Dermis blood vessel endothelial cell (primary cell): ENCODE results near the gene GRM2. TPM values are rescaled to one million over a fixed set of nuclear protein-coding genes. Genes with fewer than 3 reads are reported as not detected.
A peak's percentile ranks its signal among the peaks of the same experiment; 100 is the strongest.

Experiments used
- DNase-seq: peaks from one replicate; pipeline ENCODE4 v3.0.0; 2010
- total RNA-seq: library from RNA; depleted of rRNA; stranded (reverse); fragments of >200 nt; gene quantifications from 2 replicates; pipeline ENCODE4 v1.2.3, GENCODE V29; 2014

The GRM2 gene
- total RNA-seq, result under 0.01 TPM in 1 of 2 replicates, not detected in the other

DNA sequence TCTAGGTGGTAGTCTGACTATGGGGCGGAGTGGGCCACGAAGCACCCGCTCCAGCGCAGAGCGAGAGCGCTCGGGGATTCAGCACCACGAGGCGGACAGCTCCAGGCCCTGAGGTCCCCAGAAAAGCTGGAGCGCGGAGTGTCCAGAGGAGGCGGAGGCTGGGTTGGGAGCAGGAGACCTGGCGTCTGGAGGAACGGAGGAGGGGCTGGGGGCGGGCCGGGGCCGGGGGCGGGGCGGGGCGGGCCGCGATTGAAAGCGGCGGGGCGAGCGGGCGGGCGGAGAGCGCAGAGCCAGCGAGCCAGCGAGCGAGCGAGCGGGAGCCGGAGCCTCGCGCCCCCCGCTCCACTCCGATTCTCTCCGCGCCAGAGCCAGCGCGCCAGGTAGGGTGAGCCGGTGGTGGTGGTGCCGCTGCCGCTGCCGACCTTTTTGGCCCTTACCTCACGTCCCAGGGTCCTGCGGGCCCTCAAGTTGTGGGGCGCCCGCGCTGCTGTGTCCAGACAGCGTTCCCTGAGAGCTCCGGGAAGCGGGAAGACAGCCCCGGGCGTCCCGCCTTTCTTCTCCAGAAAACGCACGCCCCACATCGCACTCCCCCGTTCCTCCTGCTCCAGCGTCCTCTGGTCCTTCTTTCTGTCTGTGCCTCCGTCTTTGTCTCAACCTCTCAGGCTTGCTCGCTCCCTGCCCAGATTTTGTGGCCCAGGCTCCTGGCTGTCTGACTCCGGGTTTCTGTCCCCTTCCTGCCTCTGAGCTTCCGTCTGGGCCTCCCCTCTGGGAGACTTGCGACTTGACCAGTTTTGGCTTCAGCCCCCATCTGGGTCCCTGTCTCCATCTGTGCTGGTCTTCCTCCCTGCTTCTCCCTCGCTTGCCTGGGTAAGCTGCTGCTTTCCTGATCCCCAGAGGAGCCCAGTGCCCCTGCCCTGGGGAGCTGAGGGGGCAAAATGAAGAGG, at the start of gene GRM2:
TSS of gene GRM2 (plus strand) at position 281 of the 944 bp plus-strand sequence. CDS start 1,916 bp downstream, outside the sequence.
- DNase-seq, result peak; percentile 85

DNA sequence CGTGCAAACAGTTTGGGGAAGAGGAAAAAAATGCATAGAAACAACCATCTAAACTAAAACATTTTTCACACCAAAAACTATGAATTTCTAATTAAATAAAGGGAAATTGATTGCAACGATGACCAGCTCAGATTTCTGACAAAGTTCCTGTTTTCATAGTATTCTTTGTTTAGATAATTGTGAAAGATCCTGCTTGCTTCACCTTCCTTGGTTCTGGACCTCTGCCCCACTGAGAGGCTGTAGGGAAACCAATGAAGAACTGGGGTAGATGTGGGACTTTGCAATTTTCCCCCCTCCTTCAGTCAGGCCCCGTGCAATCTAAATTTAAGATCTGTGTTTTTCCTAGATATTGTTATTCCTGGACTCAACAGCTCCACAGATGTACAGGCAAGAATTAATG, 49.6 kb upstream of the GRM2 start:
- no peak for DNase-seq

DNA sequence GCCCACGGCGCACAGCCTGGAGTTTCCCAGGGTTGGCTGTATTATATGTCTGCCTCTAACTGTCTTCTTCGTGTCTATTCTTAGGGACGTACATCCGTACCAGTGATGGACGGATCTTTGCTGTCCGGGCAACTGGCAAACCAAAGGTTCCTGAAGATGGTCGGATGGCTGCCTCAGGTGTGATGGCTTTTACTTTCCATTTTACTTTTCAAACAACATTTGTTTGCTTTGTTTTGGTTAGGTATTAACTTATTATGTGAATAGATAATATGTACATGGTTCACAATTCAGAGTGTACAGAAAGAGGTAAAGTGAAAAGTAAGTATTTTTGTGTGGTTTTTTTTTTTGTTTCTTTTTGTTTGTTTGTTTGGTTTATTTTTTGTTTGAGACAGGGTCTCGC, 46.9 kb upstream of the GRM2 start:
- no peak for DNase-seq

DNA sequence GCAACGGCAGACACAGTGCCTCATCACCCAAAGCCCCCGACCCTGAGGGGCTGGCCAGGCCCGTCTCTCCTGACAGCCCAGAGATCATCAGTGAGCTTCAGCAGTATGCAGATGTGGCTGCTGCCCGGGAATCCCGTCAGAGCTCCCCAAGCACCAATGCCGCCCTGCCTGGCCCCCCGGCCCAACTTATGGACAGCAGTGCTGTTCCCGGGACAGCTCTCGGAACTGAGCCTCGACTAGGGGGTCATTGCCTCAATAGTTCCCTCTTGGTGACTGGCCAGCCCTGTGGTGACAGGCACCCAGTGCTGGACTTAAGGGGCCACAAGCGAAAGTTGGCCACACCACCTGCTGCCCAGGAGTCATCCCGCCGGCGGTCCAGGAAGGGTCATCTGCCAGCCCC, 44.4 kb upstream of the GRM2 start:
- no peak for DNase-seq

DNA sequence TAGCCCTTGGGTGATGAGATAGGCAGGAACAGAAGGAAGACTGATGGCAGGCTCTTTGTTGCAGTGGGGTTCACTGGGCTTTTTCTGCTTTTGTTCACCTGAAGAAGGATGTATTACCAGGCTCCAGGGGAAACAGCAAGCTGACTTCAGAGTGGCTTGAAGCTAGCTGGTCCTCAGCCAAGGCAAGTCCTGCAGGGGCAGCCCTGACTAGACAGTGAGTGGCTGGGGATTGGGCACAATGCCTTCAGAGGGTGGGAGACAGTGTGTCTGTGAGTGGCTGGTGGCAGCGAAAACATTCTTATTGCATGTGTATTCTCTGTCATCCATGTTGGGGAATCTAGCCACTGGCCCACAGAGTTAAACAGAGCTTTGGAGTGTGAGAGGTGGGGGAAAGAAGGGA, 38.1 kb upstream of the GRM2 start:
- DNase-seq, result no peak

DNA sequence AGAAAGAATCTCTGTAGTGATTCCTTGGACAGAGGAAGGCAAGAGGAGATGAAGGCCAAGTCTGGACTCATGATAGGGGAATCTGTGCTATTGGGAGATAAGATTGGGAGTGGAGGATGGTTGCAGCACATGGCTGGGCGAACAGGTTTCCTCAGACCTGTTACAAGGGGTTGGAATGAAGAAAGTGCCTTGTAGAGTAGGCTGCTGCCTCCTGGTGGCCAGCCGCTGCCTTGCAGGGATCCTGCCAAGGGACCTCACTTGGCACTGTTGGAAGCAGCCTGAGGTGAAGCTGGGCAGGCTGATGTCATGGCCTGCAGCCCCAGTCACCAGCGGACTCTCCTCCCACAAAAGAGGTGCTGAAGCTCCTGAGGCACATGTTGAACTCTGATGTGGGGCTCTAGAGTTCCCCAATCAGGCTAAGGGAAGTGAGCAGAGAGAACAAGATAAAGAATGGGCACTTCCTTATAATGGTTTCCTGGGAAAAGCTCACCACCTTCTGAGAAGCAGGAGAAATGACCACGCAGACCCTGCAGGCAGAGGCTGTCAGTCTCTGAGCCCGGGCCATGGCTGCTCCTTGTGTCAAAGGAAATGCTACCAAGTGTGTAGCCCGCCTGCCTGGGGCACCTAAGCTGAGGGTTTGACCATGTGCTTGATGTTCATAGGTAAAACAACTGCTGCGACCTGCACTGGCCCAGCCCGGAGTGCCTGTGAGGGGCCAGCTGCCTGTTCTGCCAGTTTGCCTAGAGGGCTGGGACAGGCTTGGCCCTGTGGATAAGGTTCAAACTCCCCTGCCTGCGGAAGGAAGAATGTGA, 37.4 kb upstream of the GRM2 start:
- peak; percentile 91 for DNase-seq

DNA sequence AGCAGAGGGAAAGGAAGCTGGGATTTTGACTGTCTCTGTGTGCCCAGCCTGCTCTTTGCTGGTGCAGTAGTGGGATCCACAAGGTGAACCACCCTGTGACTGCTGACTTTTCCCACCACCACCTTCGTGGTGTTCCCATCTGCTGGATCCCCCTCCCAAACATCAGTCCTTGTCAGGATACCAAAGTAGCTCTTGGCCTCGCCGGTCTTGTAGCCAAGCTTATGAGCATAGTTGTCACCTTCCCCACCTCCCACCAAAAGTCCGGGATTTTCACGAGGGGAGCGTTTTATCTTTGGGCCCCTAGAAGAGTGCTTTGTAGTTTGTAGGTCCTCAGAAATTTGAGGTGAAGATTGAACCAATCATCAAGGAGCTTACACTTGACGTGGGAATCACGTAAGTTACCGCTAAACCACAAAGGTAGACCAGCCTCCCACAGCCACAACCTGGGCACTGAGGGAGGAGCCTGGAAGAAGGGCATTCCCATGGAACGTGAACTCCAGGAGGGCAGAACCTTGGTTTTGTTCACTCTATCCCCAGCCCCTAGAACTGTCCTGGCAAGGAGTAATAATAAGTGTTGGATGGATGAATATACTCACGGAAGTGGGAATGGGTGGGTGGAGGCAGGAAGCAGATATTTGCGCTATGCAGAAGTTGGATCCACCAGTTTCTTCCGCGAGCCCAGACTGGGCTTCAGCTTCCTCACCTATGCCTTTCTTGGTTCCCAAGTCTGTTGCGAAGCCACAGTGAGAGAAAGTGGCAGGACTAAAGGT, 36.6 kb upstream of the GRM2 start:
- no peak for DNase-seq

DNA sequence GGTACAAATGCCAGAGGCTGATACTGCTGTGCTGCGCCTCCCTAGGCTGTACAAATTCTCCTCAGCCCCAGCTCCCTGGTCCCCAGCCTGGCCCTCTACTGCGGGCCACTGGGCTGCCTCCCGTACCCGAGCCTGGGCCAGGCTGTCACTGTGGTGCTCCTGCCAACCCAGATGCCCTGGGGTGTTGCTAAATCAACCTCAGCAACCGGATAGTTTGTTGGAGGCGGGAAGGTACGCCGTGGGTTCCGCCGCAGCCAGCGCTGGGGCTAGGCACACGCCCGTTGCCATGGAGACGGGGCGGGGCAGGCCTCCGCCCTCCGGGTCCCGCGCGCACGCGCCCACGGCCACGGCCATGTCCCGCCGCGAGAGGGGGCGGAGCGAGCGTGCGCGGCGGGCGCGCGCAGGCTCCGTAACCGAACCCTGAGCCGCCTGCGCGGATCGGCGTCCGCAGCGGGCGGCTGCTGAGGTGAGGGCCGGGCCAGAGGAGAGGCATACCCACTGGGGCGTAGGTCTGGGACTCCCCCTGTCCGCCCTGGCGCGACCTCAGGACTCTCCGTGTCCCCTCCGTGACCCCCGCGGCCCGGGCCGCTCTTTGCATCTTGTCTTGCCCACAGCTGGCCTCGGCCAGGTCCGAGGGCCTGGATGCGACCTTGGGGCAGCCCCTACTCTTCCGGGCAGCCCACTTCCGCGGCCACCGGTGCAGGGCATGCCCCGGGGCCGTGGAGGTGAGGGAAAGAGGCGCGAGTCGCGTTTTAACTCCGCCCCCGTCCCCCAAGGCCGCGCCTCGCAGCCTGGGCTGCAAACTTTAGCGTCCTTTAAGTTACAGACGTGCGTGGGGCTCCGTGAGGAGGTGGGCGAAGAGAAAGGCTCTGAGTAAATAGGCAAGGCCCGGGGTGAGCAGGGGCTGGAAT, 35.8 kb upstream of the GRM2 start, which contains the start of gene TEX264:
TSS of gene TEX264 (plus strand) at position 430 of the 911 bp plus-strand sequence. CDS start 3,053 bp downstream, outside the sequence.
- peak; percentile 83 for DNase-seq

DNA sequence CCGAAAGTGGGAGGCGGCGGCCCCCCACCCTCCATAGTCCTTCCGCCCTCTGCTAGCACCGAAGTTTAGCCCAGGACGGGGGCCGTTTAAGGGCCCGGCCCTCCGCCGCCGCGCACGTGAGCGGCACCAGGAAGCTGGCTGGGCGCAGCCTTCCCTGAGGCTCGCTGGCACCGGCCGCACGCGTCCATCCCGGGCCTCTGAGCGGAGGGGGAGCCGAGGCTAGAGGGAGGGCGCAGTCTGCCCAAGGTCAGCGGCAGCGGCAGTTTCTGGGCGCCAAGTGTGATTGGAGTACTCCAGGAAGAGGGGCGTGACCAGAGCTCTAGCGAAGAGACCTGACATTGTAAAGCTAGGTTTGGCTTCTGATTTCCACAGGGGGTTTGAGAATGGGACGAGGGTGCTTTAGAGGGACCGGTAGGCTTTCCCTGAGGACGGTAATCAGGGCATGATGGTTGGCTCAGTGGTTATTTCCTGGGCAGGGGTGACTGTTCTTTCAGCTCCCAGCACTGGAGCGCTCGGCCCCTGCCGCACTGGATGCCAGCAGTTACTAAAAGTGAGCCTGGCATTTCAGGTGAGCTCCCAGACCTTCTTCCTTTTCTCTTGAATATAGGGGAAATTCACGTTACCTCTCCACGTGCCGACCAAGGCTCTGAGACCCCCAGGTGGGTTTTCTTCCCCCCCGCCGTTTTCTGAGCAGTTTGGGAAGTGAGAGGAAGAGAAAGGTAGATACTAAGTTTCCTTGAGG, 35.0 kb upstream of the GRM2 start:
- peak; percentile 68 for DNase-seq

DNA sequence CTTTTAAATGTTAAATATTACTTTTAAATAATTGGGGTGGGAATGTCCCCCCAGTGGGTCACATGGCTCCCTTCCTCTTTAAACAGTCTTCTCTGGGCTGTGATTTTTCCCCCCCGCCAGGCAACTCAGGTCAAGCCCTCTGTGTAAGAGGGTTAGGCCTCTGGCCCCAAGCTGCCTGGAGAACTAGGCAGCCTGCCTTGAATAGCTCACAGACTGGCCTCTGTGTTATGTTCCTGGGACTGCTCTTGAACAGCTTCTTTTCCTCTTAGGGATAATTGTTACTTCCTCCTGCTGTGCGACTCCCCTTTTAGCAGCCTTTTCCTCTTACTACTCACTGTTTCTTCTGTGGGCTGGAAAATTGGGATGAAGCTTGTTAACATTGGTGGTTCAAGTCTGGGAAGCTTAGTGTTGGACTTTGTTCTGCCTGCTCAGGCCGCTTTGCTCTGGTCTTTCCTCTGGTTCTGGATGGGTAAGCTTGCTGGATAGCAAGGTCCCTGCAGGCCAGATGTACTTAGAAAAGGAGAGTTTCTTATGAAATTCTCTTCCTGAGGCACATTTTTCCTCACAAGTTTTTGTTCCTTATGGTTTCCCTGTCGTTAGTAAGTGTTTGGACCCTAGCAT, 33.6 kb upstream of the GRM2 start:
- no peak for DNase-seq

DNA sequence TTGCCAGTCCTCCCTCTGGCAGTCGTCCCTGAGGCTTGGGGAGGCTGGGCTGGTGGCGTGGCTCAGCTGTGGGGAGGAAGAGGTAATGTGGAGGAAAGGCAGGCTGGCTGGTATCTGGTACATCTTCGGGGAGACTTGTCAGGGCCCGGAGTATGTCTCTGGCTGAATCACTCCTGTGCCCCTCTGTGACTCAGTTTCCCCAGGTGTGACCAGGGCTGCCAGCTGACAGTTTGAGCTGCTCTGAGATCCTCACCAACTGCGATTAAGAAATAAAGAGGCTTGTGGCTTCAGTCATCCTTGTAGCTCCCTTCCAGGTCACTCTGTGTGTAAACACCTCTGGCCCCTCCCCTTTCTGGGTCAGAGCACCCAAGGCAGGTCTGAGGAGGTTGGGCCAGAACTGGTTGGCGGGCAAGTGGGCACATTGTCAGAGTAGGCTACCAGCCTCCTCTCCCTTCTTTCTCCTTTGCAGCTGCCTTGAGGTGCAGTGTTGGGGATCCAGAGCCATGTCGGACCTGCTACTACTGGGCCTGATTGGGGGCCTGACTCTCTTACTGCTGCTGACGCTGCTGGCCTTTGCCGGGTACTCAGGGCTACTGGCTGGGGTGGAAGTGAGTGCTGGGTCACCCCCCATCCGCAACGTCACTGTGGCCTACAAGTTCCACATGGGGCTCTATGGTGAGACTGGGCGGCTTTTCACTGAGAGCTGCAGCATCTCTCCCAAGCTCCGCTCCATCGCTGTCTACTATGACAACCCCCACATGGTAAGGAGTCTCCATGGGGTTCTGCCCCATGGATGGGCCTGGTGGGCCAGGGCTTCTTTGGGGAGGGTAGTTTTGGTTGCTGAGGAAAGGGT, 32.8 kb upstream of the GRM2 start:
- DNase-seq, result no peak

DNA sequence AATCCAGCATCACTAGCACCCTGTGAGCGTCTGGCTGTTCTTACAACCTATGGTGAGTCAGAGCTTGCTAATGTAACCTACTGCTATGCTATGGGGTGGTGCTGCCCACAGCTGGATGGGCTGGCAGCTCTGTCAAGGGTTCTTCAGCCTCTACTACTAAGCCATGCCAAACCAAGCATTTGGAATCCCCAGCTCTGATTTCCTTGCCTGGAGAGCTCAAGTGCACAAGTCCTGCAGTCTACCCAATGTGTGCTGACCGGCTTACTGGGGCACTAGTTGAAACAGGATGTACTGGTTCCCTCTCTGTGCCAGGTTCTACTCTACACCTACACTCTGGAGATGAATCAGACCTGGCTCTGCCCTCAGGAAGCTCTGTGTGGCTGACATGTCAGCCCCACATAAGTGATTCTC, 31.7 kb upstream of the GRM2 start:
- no peak for DNase-seq

DNA sequence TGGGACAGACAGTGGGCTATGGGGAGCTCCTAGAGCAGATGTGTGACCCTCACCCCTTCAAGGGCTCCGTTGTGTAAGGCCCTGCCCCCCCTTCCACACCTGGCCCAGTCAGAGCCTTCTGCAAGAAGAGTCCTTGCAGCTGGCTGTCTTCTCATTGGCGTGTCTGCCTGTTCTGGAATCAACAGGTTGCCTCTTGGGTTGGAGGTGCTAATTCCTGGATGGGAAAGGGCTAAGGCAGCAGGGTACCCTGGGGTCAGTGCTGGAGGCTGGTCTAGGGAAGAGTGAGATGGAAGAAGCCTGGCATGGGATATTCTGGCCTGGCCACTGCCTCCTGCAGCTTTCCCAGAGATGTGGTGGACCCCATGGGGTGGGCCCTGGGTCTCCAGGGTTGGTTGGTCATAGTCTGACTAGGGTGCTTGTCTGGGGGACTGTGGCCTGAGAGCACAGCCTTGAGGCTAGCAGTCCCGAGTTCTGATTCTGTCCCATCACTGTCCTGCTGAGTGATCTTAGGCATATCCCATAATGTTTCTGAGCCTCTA, 30.7 kb upstream of the GRM2 start:
- no peak for DNase-seq

DNA sequence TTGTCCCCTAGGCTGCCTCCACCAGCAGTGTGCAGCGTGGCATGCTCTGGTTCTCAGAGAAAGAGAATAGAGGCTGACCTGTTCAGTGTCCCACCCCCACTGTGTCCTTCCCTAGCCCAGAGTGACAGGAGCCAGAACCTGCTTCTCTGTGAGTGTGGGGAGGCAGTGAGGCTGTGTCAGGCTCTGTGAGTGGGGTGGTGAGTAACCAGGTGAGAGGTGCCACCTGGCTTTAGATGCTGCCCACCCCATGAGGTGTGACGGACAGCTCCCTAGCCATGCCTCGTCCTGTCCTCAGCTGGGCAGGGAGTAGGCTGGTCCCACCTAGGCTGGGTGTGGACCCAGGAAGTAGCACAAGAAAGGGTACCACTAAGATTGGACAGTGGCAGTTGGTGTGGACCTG, 29.5 kb upstream of the GRM2 start:
- no peak for DNase-seq

DNA sequence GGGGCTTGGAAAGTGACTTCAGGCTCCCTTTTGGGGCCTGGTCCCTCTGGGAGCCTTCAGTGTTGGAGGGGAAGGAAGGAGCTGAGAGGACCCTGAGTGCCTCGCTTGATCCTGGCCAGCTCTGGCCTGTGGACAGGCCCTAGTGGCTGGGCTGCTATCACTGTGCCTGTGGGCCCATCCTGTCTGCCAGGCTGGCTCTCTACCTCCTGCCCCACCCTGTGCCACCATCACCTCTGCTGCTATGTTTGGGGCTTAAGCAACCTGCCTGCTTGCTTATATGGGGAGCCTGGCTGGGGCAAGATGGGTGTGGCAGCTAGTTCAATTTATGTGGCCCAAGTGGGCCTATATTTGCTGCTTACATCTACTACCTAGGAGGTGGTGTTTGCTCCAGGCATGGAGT, 28.7 kb upstream of the GRM2 start:
- DNase-seq, result no peak

DNA sequence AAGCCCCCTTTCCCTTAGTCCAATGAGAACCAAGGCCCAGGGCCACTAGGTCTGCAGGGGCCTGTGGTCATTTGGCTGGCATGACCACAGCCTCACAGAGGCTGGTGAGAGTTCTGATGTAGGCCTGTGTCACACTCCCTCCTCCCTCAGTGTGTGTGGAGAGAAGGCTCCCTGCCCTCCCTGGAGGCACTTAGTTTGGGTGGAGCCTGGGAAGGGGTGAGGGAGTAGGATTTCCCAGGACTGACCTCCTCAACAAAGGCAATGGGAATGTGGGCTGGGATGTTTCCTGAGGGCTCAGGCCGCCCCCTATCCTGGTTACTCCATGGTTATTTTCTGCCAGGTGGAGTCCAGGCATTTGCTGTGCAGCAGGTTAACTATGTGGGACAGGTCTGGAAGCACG, 28.2 kb upstream of the GRM2 start:
- DNase-seq, result no peak

DNA sequence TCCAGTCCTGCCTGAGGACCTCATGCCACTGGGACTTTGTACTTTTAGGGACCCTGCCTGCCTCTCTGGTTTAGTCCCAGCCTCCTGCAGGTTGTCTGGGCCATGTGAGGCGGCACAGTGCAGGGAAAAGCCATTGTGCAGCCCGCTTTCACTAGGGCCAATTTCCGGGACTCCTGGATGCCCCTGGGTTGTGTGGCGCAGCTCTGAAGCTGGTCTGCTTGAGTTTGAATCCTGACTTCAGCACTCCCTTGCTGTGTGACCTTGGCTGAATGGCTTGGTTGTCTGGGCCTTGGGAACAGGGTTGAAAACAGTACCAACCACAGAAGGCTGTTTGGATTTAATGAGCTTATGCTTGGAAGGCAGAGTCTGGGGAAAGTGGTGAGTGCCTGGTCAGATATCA, 27.6 kb upstream of the GRM2 start:
- DNase-seq, result no peak

DNA sequence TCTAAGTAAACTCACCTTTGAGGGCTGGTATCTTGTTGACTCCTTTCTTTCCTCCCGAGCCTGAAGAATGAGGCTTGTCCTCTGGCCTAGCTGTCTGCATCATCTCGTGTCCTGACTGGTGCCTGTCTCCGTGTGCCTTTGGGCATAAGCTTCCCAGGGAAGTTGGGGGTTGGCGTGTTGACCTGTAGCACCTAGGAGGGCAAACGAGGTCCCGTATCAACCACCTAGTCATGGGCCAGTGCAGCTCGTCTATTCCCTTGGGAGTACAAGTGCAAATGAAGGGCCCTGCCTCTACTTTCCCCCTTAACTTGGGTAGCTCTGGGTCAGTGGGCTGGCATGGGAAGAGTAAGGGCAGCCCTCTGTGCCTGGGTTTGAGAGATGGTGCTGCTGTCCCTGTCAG, 27.1 kb upstream of the GRM2 start:
- DNase-seq, result no peak

DNA sequence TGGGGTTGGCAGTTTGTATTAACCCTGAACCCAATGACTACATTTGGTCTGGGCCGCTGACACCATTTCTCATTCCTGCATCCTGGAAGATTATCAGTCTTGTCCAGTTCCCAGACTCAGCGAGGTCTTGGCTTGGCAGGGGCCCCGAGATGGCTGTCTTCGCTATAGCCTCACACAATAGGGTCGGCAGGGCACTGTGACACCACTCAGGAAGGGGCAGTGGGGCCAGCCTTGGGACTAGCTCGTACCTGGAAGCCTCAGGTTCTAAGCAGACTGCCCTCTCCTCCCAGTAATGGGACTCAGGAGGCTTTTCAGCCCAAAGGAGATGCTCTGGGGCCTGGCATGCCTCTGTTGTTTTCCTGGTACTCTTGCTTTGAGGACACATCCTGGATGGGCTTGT, 26.7 kb upstream of the GRM2 start:
- DNase-seq, result no peak
